ENCODE measurements around the gene TMC3.

Gene TMC3

DNA sequence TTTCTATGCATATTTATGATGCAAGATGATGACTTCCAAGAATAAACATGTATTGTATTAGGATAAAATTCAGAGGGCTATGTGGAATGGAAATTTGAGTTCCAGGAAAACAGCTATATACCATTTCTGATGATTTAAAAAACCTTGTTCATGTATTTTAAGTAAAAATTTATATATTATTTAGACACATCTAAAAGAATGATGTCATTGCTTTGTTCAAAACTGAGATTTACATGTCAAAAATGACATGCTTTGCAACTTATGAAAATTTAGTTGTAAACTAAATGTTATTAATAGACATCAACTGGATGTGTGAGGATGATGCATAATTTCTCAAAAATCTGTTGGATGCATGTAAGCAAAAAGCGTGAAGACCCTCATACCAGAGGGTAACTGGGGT lies 52.3 kb downstream of the TMC3 start:
- DNase-seq, result no peak

GRCh38 chr15:81317642-81318017 lies 56.4 kb downstream of the TMC3 start:
- no peak for DNase-seq

- DNase-seq, result no peak
These were observed 57.7 kb downstream of the TMC3 start for GRCh38 chr15:81316267-81316666.

DNA sequence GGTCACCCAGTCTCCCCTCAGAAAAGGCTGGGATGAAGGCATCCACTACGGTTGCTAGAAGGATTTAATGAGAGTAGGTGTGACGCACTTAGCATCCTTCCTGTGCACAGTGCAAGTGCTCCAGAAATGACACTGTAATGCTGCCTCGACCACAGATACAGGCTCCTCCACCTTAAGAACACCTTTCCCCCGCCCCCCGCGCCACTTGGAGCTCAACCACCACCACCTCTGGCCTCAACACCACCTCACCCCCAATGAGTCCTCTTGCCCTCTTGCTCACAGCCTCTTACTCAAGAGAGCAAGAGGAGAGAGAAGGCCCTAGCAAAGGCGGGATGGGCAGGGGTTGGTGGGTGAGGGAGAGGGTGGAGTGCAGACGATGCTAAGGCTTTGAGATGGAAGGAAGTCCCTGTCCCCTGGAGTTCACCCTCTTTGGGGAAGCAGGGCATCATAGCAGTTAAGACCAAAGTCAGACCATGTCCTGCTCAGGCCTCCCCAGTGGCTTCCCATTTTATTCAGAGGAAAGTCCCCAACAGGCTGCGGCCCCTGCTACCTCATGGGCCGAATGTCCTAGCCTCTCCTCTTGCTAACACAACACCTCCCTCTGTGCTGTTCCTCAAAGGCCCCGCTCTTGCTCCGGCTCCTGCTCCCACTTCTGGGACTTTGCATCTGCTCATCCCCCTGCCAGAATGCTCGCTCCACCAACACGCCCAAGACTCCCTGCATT lies 58.4 kb downstream of the TMC3 start:
- DNase-seq, result no peak

DNA sequence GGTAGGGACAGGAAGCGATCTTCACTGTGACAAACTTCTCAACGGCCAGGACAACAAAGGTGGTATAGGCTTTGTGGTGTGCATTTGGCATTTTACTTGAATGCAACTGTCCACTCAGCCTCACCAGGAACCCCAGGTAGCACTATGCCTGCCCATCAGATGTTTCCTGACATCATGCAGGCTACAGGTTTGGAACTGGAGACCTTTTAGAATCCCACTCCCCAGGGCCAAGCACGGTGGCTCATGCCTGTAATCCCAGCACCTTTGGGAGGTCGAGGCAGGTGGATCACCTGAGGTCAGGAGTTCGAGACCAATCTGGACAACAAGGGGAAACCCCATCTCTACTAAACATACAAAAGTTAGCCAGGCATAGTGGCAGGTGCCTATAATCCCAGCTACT lies 59.6 kb downstream of the TMC3 start:
- no peak for DNase-seq

GRCh38 chr15:81313686-81314085 lies 60.3 kb downstream of the TMC3 start:
- no peak for DNase-seq

DNA sequence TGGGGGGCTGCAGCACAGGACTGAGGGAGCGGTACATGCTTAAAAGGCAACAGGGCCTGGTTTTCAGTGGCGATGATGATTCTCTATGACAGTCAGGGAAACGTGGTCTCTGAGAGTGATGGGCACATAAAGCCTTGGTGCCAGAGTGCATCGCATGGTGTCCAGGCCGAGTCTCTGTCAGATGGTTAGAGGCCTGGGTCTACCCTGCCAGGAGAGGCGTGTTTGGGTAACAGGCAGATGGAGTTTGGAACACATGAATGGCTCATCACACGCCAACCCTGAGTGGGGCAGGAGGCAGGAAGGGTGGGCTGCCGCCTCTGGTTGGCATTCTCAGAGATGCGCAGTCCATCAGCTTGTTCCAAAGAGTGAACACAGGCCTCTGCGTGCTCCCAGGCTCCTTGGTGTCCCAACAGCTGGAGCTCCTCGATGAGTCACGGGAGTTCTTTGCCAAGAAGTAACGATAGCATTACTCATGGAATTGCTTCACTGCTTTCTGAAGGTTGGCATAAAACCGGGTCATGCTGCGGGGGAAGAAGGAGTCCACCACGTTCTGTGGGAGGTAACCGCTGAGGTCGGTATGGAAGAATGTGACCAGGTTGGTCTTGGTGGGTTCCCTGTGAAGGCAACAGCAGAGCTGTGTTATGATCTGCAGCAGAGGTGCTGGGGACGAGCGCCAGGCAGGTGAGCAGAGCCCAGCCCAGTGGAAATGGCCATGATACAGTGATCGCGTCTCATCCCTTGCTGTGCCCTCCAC lies 61.0 kb downstream of the TMC3 start:
- DNase-seq, result peak; percentile 47 to 68

DNA sequence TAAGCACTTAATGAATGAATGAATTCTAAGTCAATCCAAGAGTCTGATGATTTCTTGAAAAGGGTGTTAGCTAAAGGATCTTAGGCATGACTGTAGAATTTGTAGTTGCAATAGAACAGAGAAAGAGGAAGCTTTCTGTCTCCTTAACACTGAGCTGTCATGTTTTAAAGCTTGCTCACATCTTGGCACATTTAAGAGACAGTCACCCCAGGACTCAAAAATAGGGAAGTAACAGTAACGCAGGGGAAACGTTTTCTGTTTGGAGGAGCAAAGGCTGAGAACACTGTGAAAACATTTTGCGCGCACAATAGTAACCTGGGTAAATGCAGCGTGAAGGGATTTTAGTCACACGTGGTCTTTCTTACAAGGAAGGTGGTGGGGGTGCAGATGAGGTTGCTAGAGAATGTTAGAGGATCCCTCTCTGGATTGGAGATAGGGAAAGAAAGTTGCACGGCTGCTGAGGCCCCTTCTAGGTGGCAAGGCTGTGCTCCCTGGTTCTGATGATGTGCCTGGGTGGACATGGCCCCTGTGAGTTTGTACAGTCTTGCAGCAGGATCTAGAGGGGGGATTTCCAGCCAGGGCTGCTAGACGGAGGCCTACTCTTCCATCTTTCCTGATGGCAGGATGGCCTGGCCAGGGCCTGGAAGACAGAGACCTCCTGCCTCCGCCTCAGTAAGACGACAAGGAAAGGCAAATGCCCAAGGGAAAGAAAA lies 62.1 kb downstream of the TMC3 start:
- no peak for DNase-seq

GRCh38 chr15:81310480-81310879 lies 63.5 kb downstream of the TMC3 start:
- DNase-seq, result no peak

GRCh38 chr15:81309647-81310450 lies 64.2 kb downstream of the TMC3 start:
- DNase-seq, result no peak

GRCh38 chr15:81308260-81308659 lies 65.8 kb downstream of the TMC3 start:
- DNase-seq, result no peak

DNA sequence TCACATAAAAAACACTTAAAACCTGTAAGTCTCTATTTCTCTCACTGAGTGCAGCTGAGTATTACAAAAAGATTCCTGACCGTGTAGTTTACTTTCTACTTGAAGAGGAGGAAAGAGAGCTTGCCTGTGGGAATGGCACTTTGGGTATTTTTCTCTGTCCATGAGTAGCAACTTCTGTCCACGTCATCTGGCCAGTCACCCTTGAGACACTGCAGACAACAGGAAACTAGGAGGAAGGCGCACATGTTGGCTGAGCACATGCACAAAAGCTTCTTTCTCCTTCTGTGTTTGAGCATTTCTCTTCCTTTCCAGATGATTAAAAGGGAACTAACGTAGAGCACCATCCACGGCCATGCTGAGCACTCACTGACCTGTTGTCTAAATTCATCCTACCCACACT lies 69.8 kb downstream of the TMC3 start:
- no peak for DNase-seq

- no peak for DNase-seq
These were observed 70.5 kb downstream of the TMC3 start for GRCh38 chr15:81303244-81304225.

DNA sequence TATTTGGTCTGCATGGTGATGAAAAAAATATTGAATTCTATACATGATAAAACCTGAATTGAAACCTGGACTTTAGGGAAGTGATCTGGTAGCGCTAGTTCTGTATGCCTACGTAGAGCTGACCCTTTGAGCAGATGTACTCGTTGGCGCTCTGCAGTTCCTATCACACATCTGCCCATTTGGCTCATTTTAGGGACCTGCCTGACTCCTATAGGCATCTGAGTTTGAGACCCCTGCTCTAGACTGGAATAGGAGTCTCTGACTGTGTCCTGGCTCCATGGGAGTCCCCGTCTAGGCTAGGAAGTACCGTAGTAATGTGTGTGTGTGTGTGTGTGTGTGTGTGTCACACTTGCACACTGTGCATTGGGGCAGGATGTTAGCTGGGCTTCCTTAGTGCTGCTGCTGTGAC lies 71.3 kb downstream of the TMC3 start:
- no peak for DNase-seq

GRCh38 chr15:81301815-81302399 lies 72.1 kb downstream of the TMC3 start:
- no peak for DNase-seq

GRCh38 chr15:81301385-81301784 lies 72.6 kb downstream of the TMC3 start:
- DNase-seq, result no peak

DNA sequence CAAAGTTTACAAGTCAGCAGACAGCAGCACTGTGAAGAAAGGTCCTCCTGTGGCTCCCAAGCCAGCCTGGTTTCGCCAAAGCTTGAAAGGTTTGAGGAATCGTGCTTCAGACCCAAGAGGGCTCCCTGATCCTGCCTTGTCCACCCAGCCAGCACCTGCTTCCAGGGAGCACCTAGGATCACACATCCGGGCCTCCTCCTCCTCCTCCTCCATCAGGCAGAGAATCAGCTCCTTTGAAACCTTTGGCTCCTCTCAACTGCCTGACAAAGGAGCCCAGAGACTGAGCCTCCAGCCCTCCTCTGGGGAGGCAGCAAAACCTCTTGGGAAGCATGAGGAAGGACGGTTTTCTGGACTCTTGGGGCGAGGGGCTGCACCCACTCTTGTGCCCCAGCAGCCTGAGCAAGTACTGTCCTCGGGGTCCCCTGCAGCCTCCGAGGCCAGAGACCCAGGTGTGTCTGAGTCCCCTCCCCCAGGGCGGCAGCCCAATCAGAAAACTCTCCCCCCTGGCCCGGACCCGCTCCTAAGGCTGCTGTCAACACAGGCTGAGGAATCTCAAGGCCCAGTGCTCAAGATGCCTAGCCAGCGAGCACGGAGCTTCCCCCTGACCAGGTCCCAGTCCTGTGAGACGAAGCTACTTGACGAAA lies 74.3 kb downstream of the TMC3 start:
- no peak for DNase-seq

DNA sequence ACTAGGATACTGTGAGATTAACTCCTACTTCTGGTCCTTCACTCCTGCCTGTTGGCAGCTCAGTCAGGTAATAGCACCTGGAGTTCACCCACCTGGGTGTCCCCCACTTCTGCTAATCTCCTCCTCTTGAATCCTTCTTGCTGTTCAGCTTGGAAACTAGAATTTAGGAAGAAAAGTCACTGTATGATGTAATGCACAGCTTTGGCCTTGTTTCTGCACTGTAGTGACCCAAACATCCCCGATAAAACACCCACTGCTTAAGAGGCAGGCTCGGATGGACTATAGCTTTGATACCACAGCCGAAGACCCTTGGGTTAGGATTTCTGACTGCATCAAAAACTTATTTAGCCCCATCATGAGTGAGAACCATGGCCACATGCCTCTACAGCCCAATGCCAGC lies 74.9 kb downstream of the TMC3 start:
- DNase-seq, result no peak

GRCh38 chr15:81298611-81299010 lies 75.4 kb downstream of the TMC3 start:
- DNase-seq, result no peak

DNA sequence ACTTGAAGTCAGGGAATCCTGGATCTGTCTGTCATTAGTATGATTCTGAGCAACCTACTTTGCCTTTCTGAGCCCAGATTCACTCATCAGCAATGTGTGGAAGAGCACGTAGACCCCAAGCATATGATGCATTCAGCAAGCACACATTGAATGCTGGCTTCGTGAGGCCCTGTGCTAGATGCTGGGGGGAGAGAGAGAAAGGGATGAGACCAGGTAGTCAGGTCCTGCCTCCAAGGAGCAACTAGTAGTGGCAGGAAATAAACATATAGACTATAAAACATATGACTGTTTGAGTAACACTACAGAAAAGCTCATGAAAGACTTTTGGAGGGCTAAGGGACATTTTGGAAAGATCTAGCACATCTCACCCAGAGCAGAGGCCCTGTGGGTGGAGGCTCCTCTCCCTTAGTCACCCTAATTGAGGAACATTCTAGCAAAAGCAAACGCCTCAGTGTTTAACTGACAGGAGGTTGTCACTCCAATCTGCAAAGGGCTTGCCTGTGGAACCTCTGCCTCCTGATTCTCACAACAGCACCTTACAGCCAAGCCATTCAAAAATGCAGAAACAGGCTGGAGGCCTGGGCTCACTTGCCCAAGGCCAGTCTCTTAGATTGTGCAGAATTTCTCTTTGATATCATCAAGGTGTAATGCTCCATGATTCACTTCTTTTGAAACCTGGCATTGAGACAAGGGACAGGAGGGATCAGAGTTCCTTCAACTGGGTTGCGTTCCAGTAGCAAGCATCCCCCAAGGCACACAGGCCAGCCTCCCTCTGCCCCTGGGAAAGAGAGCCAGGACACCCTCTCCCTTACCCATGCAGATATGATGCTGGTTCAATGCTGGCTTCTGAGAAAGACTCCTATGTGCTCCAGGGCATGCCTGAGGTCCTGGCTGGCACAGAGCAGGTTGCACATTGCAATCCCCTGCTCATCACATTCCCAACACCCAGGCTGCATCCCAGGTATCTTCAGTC lies 76.1 kb downstream of the TMC3 start:
- DNase-seq, result no peak

Data from NCI-H446 (cell line).